Stimulated activated CD4-positive, alpha-beta T cell treated with anti-CD3 and anti-CD28 coated beads, Interleukin-1b, Interleukin-23, amount 100 ng/mL, for 1 hour (primary cell): Measurements from ENCODE around the gene ANKRD23.
"Not testable (repeated sequence)": the region's sequence is repeated elsewhere in the genome, so short reads cannot be mapped to it uniquely, and the experiment has no call there.

ENCODE experiments used
- DNase-seq, 2 donors: peaks; one replicate each; pipeline ENCODE4 v3.0.0-alpha.2; 2020; ENCODE audit warnings: low read depth in 2 of 2

ANKRD23 gene

GRCh38 chr2:96816127-96816835 is 27.5 kb downstream of the ANKRD23 start, which contains the start of gene CNNM3:
CNNM3 (plus strand) TSS chr2:96816268; CDS start chr2:96816278, 10 bp downstream.
- DNase-seq, result peak; percentile 89 to 95

- DNase-seq, result no peak
Measured at GRCh38 chr2:96815326-96816126, 28.3 kb downstream of the ANKRD23 start.

- DNase-seq, result no peak
Measured at GRCh38 chr2:96813656-96814055, 30.2 kb downstream of the ANKRD23 start.

- no peak for DNase-seq
Measured at GRCh38 chr2:96811917-96812316, 31.9 kb downstream of the ANKRD23 start.

- no peak for DNase-seq
Measured at GRCh38 chr2:96810783-96811192, 33.0 kb downstream of the ANKRD23 start.

- no peak for DNase-seq
Measured at GRCh38 chr2:96809951-96810782, 33.7 kb downstream of the ANKRD23 start.

GRCh38 chr2:96809216-96809882 is 34.5 kb downstream of the ANKRD23 start:
- DNase-seq, result no peak

GRCh38 chr2:96808176-96808837 is 35.5 kb downstream of the ANKRD23 start:
- DNase-seq, result no peak

GRCh38 chr2:96807127-96807471 is 36.7 kb downstream of the ANKRD23 start:
- DNase-seq, result no peak

GRCh38 chr2:96806468-96807126 is 37.2 kb downstream of the ANKRD23 start:
- DNase-seq, result no peak

GRCh38 chr2:96805946-96806345 is 37.9 kb downstream of the ANKRD23 start:
- DNase-seq, result not testable (repeated sequence)

- no peak for DNase-seq
Measured at GRCh38 chr2:96804986-96805385, 38.8 kb downstream of the ANKRD23 start.

- DNase-seq, result no peak
Measured at GRCh38 chr2:96802721-96803120, 41.1 kb downstream of the ANKRD23 start.

- no peak for DNase-seq
Measured at GRCh38 chr2:96801786-96802595, 41.8 kb downstream of the ANKRD23 start.

GRCh38 chr2:96801005-96801785 is 42.6 kb downstream of the ANKRD23 start:
- peak in 1 of 2 donors; percentile 49 for DNase-seq

- DNase-seq, result no peak
Measured at GRCh38 chr2:96800061-96801004, 43.5 kb downstream of the ANKRD23 start.

- no peak for DNase-seq
Measured at GRCh38 chr2:96799623-96799935, 44.2 kb downstream of the ANKRD23 start.
